Progenitor cell of endocrine pancreas (in vitro differentiated cells): ENCODE results near the gene METTL22. TPM values are rescaled to one million over a fixed set of nuclear protein-coding genes. Genes with fewer than 3 reads are reported as not detected.

Source experiments
- DNase-seq: peaks from one replicate; pipeline ENCODE4 v3.0.0; 2021; ENCODE audit warnings: low spot score; ENCODE audit not compliant: unreplicated experiment
- H3K27ac Mint-ChIP-seq: 2 replicates; pipeline ENCODE4 v1.8.0; 2021; ENCODE audit warnings: mild to moderate bottlenecking, moderate library complexity, mixed read lengths
- H3K27me3 Mint-ChIP-seq: 2 replicates; pipeline ENCODE4 v1.8.0; 2021; ENCODE audit warnings: mixed read lengths
- H3K36me3 Mint-ChIP-seq: 2 replicates; pipeline ENCODE4 v1.8.0; 2022; ENCODE audit warnings: mixed read lengths; ENCODE audit not compliant: insufficient read depth
- H3K4me1 Mint-ChIP-seq: 2 replicates; pipeline ENCODE4 v1.8.0; 2021; ENCODE audit warnings: low read depth, mixed read lengths
- H3K4me3 Mint-ChIP-seq: 2 replicates; pipeline ENCODE4 v1.8.0; 2021; ENCODE audit warnings: low read depth, mild to moderate bottlenecking, moderate library complexity, mixed read lengths
- H3K9me3 Mint-ChIP-seq: 2 replicates; pipeline ENCODE4 v1.8.0; 2021; ENCODE audit warnings: low read depth, mixed read lengths
- total RNA-seq: library from RNA; stranded (reverse); gene quantifications from 2 replicates; pipeline ENCODE4 v1.2.1, GENCODE V29; 2021
- TF ChIP-seq, protein P1 (sequence below): fragments of 200-600 bp; sonication (generic); IDR thresholded peaks from one replicate; pipeline ENCODE4 v1.5.0; 2021; ENCODE audit warnings: antibody characterized with exemption, mild to moderate bottlenecking; ENCODE audit not compliant: unreplicated experiment

Gene METTL22
- total RNA-seq, 1 donor from 2014 or later = 56.5 TPM

GRCh38 chr16:8576141-8577004 lies 45.1 kb upstream of the METTL22 start:
- peak overlapping the region; percentile 2 for H3K27ac Mint-ChIP-seq

GRCh38 chr16:8577678-8578304 lies 43.7 kb upstream of the METTL22 start:
- no peak overlapping the region for H3K4me3 Mint-ChIP-seq
- H3K9me3 Mint-ChIP-seq = no peaks in the 10 kb centered on the region
- H3K4me1 Mint-ChIP-seq = peaks cover 2% of the 10 kb centered on the region
- H3K27me3 Mint-ChIP-seq = peaks cover 20% of the 10 kb centered on the region
- DNase-seq = no peak
- no peaks in the 10 kb centered on the region for H3K36me3 Mint-ChIP-seq
- TF ChIP-seq, protein P1, sequence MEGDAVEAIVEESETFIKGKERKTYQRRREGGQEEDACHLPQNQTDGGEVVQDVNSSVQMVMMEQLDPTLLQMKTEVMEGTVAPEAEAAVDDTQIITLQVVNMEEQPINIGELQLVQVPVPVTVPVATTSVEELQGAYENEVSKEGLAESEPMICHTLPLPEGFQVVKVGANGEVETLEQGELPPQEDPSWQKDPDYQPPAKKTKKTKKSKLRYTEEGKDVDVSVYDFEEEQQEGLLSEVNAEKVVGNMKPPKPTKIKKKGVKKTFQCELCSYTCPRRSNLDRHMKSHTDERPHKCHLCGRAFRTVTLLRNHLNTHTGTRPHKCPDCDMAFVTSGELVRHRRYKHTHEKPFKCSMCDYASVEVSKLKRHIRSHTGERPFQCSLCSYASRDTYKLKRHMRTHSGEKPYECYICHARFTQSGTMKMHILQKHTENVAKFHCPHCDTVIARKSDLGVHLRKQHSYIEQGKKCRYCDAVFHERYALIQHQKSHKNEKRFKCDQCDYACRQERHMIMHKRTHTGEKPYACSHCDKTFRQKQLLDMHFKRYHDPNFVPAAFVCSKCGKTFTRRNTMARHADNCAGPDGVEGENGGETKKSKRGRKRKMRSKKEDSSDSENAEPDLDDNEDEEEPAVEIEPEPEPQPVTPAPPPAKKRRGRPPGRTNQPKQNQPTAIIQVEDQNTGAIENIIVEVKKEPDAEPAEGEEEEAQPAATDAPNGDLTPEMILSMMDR = no peak
- no peak overlapping the region for H3K27ac Mint-ChIP-seq

More at GRCh38 chr16:8576141-8577004, 45.1 kb upstream of the METTL22 start:
- no peaks in the 10 kb centered on the region for H3K9me3 Mint-ChIP-seq
- no peak overlapping the region for H3K4me3 Mint-ChIP-seq
- no peak for DNase-seq
- peaks cover 8% of the 10 kb centered on the region for H3K4me1 Mint-ChIP-seq
- no peaks in the 10 kb centered on the region for H3K36me3 Mint-ChIP-seq
- TF ChIP-seq, protein P1 = no peak
- peaks cover 17% of the 10 kb centered on the region for H3K27me3 Mint-ChIP-seq

GRCh38 chr16:8579559-8579958 lies 41.9 kb upstream of the METTL22 start:
- TF ChIP-seq, protein P1 = no peak
- Mint-ChIP-seq H3K4me3 (no peak overlapping the region), H3K4me1 (no peaks in the 10 kb centered on the region), H3K27me3 (peaks cover 17% of the 10 kb centered on the region), H3K9me3 (no peaks in the 10 kb centered on the region), H3K27ac (no peak overlapping the region), H3K36me3 (no peaks in the 10 kb centered on the region)
- no peak for DNase-seq

- no peaks in the 10 kb centered on the region for H3K9me3 Mint-ChIP-seq
- no peaks in the 10 kb centered on the region for H3K36me3 Mint-ChIP-seq
- no peak overlapping the region for H3K4me3 Mint-ChIP-seq
- TF ChIP-seq, protein P1 = no peak
- DNase-seq = no peak
- no peak overlapping the region for H3K27ac Mint-ChIP-seq
- H3K27me3 Mint-ChIP-seq = peaks cover 18% of the 10 kb centered on the region
- no peaks in the 10 kb centered on the region for H3K4me1 Mint-ChIP-seq
Observed at GRCh38 chr16:8581831-8582580, 39.5 kb upstream of the METTL22 start.

- no peaks in the 10 kb centered on the region for H3K9me3 Mint-ChIP-seq
- no peaks in the 10 kb centered on the region for H3K4me1 Mint-ChIP-seq
- H3K36me3 Mint-ChIP-seq = no peaks in the 10 kb centered on the region
- no peak overlapping the region for H3K4me3 Mint-ChIP-seq
- H3K27me3 Mint-ChIP-seq = peaks cover 27% of the 10 kb centered on the region
- TF ChIP-seq, protein P1 = no peak
- H3K27ac Mint-ChIP-seq = no peak overlapping the region
- DNase-seq = no peak
Observed at GRCh38 chr16:8583199-8583598, 38.3 kb upstream of the METTL22 start.
